Measurements from ENCODE around the gene CALM3. TPM values are rescaled to one million over a fixed set of nuclear protein-coding genes. Genes with fewer than 3 reads are reported as not detected.

The CALM3 gene
- total RNA-seq, 1 donor from 2014 or later = 302 TPM

DNA sequence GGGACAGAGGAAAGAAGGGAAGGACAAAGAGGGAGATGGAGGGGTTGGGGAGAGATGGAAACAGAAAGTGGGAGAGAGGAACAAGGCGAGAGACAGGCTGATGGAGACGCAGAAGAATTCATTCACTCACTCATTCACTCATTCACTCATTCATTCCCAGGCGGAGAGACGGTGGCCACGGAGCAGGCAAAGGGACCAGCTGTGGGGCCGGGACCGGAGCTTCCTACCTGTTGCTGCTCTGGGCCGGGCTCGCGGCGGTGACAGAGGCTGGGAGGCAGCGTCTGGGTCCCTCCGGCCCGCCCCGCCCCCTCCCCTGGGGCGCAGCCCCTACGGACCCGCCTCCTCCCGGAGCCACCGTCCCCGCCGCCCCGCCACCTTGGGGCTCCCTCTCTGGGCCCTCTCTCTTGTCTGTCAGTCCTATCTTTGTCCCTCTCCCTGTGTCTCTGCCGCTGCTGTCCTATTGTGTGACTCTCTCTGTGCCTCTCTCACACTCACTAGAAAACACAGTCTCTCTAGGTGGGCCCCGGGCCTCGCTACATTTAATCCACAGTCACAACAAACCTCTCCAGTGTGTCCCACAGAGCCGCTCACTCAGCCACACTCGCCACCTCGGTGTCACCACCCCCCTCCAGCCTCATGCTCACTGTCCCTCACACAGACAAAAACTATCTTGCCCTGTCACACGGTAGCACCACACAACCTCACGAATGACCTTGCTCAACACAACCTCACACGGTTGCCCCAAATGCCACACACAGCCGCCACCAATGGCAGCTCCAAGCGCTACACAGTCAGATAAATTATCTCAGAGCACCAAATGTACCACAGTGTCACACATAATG lies 35.0 kb downstream of the CALM3 start, which contains the start of gene GNG8:
TSS of gene GNG8 (minus strand) at position 283 of the 842 bp plus-strand sequence. CDS start 1,520 bp downstream, outside the sequence.
- no peak for DNase-seq (ENCODE audit: low read depth)

DNA sequence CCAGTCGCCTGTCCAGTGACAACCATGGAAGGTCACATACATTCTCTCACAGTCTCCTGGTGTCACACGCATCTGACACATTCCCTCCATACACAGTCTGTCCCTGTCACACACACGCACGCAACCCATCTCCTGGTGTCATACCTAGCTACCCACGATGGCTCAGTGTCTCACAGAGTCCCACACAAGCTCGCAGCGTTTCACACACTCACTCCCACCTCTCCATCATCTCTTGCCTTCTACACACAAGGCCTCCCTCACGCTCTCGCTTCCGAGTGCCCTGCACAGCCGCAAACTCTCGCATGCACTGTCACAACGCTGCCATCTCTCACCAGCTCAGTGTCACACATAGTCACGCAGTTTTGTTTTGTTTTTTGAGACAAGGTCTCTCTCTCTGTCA lies 36.1 kb downstream of the CALM3 start:
- DNase-seq (ENCODE audit: low read depth) = no peak

DNA sequence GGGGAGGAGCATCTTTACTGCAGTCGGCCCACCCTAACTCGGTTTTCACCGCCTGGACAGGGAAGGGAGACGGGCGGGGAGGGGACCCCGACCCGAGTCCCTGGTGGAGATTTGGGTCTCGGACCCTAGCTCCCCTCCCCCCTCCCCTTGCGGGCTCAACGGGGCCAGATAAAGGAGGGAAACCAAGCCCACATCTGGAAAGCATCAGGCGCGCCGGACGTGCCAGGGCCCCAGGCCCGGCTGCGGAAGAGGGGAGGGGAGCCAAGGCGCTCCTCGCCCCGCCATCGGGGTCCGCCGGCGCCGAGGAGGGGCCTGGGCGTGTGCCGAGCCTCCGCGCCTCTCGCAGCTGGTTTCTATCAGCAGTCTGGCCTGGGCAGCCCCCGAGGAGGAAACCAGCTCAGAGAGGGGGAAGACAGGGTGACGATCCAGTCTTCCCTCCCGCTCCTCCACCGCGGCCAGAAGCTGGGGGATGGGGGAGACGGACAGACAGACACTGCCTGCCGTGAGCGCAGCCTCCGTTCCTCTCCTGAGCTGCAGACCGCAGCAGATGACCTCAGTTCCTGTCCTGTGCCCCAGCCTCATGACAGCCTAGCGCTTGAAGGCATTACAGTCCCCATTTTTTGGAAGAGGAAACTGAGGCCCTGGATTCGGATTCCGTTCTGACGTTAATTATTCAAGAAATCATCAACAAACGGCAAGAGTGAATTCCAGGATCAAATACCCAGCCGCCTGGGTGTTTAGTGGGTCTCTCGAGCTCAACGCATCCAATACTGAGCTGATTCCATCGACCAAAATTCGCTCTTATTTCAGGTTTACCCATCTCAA lies 38.4 kb downstream of the CALM3 start:
- DNase-seq (ENCODE audit: low read depth) = no peak

DNA sequence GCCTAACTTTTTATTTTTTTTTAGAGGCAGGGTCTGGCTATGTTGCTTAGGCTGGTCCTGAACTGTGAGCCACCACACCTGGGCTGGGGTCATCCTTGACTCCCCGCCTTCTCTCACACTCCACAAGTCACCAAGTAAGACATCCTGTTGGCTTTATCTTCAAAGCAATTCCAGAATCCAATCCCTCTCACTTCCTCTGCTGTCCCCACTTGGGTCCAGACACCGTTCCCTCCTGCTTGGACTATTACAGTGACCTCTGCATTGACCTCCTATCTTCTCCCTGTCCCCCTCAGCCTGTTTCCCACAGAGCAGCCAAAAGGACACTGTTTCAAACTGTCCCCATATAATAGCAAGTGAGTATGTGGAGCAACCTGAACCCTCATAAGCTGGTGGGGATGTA lies 39.5 kb downstream of the CALM3 start:
- DNase-seq (ENCODE audit: low read depth) = no peak

DNA sequence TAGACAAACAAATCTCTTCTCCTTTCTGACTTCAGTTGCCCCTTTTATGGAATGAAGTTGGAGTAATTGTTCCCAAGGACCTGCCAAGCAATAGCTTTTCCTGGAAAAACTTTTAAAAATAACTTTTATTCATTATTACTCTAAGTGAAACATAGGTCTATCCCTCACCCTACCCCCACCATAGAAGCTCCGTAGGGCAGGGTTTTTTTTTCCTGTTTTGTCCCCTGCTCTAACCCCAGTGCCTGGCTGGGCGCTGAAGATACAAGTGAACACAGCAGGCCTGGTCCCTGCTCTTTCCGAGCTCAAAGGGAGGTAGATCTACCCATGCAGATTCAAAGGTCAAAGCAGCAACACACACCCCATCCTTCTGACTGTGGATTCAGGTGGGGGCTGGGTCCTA lies 43.6 kb downstream of the CALM3 start:
- DNase-seq (ENCODE audit: low read depth) = no peak

DNA sequence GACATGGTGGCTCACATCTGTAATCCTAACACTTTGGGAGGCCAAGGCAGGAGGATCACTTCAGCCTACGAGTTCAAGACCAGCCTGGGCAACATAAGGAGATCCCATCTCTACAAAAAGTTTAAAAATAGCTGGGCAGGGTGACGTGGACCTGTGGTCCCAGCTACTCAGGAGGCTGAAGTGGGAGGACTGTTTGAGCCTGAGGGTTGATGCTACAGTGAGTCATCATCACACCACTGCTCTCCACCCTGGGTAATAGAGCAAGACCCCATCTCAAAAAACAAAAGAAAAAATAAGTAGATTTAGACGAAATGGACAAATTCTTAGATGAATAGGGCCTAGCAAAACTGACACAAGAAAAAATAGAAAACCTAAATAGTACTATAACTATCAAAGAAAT lies 45.3 kb downstream of the CALM3 start:
- DNase-seq (ENCODE audit: low read depth) = no peak

DNA sequence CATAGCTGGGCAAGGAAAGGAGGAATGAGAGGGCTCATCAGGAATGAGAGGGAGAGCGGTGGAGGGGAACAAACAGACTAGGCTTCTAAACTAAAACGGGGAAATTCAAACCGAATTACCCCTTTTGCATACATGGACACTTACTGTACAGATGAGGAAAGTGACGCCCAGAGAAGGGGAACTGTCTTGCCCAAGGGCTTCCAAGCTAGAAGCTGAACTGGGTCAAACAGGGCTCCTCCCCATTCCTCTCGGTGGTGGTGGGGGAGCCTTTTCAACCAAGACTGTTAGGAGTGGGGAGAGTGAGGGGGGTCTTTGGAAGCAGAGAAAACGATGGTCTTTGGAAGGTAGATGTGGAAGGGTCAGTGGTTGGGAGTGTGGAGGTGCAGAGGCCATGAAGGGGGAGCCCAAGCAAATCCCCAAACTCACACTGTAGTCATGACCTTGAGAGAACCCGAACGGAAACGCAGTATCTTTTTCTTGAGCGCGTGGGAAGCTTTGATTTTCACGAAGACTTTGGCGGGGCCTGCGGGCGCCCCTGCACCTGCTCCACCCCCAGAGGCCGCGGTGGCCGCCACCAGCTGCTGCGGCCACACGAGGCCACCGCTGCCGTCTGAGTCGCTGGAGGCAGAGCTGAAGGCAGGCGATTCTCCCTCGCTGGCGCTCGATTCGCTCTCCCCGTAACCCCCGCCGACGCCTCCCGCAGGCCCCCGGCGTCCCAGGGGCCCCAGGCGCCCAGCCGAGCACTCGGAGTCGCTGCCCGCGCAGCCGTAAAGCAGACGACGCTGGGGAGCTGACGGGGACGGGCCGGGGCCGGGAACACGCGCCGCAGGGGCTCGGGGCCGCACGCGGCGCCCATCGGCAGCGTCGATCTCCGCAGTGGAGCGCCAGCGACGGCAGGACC lies 47.2 kb downstream of the CALM3 start:
- DNase-seq (ENCODE audit: low read depth) = no peak

DNA sequence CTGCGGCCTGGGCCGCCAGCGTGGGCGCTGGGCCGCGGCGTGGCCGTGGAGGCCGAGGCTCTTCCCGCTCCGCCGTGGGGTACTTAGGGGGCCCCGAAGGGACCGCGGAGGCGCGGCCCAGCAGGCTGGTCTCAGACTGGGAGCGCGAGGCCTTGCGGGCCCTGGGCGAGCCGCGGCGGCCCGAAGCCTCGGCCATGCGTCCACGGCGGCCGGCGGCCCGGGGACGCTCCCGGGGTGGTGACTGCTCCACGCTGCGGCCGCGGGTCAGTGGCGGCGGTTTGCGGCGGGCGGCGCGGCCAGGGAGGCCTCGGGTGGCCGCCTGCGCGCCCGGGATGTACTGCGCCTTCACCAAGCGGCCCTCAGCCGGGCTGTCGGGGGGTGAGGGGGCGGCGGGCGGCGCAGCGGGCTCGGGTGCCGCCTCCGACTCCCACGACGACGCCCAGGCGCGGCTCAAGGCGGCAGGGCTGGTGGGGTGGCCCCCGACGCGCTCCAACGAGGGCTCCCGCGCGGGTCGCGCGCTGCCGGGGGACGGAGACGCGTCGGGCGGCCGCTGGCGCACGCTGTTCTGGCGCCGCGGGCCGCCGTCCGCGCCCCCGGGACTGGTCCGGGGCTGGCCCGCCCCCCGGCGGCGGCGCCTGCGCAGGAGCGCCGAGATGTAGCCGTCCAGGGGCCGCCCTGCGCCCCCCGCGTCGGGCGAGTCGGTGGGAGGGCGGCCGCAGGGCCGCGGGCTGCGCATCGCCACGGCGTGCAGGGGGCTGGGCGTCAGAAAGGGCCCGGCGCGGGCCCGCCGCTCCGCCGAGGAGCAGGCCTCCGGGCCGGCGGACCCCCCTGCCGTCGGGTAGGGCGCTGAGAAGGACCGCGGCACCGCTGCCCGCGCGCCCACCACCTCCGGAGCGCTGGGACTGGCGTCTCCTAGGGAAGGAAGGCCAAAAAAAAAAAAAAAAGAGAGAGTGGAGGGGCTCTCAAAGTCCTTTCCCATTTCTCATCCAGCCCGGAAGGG lies 48.1 kb downstream of the CALM3 start:
- no peak for DNase-seq (ENCODE audit: low read depth)

DNA sequence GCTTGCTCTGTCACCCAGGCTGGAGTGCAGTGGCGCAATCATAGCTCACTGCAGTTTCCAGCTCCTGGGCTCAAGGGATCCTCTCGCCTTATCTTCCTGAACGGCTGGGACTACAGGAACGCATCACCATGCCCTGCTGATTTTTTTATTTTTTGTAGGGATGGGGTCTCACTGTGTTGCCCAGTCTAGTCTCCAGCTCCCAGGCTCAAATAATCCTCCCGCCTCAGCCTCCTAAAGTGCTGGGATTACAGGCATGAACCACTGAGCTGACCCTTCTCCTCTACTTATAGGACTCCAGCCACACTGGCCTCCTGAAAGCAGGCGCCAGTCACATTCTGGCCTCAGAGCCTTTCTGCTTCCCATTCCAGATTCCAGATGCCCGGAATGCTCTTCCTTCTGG lies 49.3 kb downstream of the CALM3 start:
- no peak for DNase-seq (ENCODE audit: low read depth)

DNA sequence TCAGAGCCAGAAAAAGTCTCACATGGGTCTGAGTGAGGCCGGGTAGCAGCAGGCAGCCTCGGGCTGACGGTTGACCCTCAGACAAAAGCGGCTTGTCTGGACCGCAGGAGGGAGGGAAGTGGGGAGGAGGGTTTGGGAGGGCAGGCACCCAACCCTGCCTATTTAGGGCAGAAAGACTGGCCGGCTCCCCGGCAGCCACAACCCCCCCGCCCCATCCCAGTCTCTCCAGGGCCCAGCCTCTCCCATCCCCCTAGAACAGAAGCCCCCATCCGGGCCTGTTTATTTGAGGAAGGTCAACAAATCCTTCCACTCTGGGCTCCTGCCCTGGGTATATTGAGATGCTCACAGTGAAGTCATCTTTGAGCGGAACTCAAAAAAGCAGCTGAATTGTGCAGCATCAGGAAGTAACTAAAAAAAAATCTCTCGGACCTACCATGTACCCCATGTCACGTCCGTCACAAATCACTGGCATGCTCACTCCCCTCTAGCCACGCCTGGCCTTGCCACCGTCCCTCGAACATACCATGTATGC lies 53.6 kb downstream of the CALM3 start:
- DNase-seq (ENCODE audit: low read depth) = no peak

DNA sequence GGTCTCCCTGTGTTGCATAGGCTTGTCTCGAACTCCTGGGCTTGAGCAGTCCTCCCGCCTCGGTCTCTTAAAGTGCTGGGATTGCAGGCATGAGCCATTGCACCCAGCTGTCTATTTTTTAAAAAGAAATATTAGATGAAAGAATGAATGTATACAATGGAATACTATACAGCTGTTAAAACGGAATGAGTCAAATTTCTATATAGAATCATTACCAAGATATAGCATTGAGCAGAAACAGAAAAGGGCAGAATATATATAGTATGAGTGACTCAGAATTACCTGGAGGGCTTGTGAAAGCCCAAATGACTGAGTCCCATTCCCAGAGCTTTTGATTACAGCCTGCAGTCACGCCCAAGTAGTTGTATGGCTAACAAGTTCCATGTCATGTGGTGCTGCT lies 55.4 kb downstream of the CALM3 start:
- no peak for DNase-seq (ENCODE audit: low read depth)

DNA sequence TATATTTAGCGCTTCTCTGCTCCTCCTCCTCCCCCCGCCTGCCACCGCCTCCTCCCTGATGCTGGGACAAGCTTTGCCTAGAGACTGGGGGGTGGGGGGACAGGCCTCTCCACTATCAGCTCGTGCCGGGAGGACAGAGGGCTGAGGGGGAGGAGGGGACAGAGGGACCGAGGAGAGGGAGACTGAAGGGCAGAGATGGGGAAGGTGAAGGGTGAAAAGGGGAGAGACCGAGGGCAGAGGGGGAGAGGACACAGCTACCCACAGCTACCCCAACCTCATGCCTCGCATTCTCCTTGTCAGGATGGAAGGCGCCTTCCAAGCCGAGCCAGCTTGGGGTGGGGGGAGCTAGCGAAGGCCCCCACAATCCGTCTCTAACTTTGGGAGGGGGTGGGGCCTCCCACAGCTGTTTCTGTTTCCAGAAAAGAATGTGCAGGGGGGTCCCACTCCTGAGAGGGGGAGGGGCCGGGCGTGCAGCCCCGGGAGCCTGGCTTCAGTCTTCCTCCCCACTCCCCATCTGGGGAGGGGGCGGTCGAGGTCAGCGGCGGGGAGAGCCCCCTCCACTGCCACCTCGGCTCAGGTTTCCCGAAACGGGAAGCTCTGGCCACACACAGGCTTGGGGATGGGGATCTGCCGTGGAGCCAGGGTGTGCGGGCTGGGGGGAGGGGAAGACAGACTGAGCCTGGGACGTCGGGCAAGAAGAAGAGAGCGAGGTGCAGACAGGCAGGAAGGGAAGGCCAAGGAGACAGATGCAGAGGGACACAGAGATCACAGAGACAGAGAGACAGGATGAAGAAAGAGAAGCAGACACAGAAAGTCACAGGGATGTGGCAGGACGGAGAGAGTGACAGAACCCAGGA lies 58.2 kb downstream of the CALM3 start:
- no peak for DNase-seq (ENCODE audit: low read depth)

DNA sequence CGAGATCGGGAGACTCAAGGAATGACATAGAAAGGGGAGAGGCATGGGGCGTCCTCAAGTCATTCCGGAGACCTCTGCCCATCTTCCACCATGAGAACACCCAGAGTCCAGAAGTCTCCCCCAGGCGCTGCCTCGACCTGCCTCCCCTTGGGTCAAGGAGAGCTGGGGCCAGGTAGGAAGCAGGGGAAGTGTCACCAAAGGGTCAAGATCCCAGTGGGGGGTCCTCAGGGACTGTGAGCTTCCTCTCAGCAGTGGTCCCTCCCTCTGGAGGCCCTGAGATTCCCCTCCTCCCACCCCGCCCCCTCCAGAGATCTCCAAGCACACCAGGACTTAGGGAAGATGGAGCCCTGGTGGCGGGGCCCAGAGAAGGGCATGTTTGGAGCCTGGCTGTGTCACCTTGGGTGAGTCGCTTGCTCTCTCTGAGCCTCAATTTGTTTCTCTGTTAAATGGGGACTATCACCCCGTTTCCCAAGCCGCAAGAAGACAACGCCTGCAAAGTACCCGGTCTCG lies 58.9 kb downstream of the CALM3 start:
- DNase-seq (ENCODE audit: low read depth) = no peak

Other genes with a start within 250 kb of the CALM3 start
- 14.1 and 30.7 TPM in 2 replicates for gene CCDC8, start 187.8 kb upstream of the CALM3 start, total RNA-seq
- gene PNMA8C, start 172.4 kb upstream of the CALM3 start, total RNA-seq = not detected in 2 replicates
- 1.2 and 15.4 TPM in 2 replicates for gene PNMA8A, start 129.8 kb upstream of the CALM3 start, total RNA-seq
- gene PNMA8B, start 105.5 kb upstream of the CALM3 start, total RNA-seq = 0.35 and 0.85 TPM in 2 replicates
- not detected in 2 replicates for gene PTGIR, start 23.8 kb downstream of the CALM3 start, total RNA-seq
- gene GNG8, start 34.9 kb downstream of the CALM3 start, total RNA-seq = not detected in 2 replicates
- not detected in 2 replicates for gene DACT3, start 59.9 kb downstream of the CALM3 start, total RNA-seq
- 25.2 and 61.1 TPM in 2 replicates for gene PRKD2, start 115.8 kb downstream of the CALM3 start, total RNA-seq
- gene FKRP, start 144.7 kb downstream of the CALM3 start, total RNA-seq = 19.4 and 22.4 TPM in 2 replicates
- gene STRN4, start 145.1 kb downstream of the CALM3 start, total RNA-seq = 47.4 and 91.6 TPM in 2 replicates
- gene SLC1A5, start 187.3 kb downstream of the CALM3 start, total RNA-seq = 75.0 and 92.7 TPM in 2 replicates
- 117 and 122 TPM in 2 replicates for gene AP2S1, start 249.5 kb downstream of the CALM3 start, total RNA-seq